DMS114 treated with DMSO at 0.1 percent for 48 hours (cell line): ENCODE data around the gene MALL.
"Not testable (repeated sequence)": the region's sequence is repeated elsewhere in the genome, so short reads cannot be mapped to it uniquely, and the experiment has no call there.

Experiments used
- DNase-seq: peaks from one replicate; lab custom pipeline; 2025; ENCODE audit not compliant: unreplicated experiment; lab: John Stamatoyannopoulos, UW

The MALL gene

GRCh38 chr2:110121052-110121334 is 5.4 kb upstream of the MALL start:
- DNase-seq = no peak

GRCh38 chr2:110120171-110121051 is 4.8 kb upstream of the MALL start:
- DNase-seq = no peak

- DNase-seq = peak; percentile 3
These were observed 550 bp upstream of the MALL start for GRCh38 chr2:110116033-110116710.

GRCh38 chr2:110114831-110115255 is 779 bp downstream of the MALL start:
- DNase-seq = no peak

- DNase-seq = no peak
These were observed 1.5 kb downstream of the MALL start for GRCh38 chr2:110113961-110114591.

- DNase-seq = not testable (repeated sequence)
These were observed 7.3 kb downstream of the MALL start for GRCh38 chr2:110108291-110108690.

- no peak for DNase-seq
These were observed 8.2 kb downstream of the MALL start for GRCh38 chr2:110107092-110108079.

GRCh38 chr2:110106642-110107041 is 9.0 kb downstream of the MALL start:
- DNase-seq = no peak

- DNase-seq = no peak
These were observed 9.8 kb downstream of the MALL start for GRCh38 chr2:110105608-110106467.

GRCh38 chr2:110105183-110105582 is 10.4 kb downstream of the MALL start:
- DNase-seq = no peak

GRCh38 chr2:110104025-110104771 is 11.4 kb downstream of the MALL start:
- DNase-seq = no peak

- no peak for DNase-seq
These were observed 12.3 kb downstream of the MALL start for GRCh38 chr2:110103061-110103961.

- DNase-seq = no peak
These were observed 13.5 kb downstream of the MALL start for GRCh38 chr2:110101901-110102803.

- no peak for DNase-seq
These were observed 14.3 kb downstream of the MALL start for GRCh38 chr2:110101280-110101844.

- DNase-seq = not testable (repeated sequence)
These were observed 14.7 kb downstream of the MALL start for GRCh38 chr2:110100880-110101279.

- no peak for DNase-seq
These were observed 15.1 kb downstream of the MALL start for GRCh38 chr2:110100480-110100879.
